Measurements from ENCODE around the gene ZNF99.
"Not testable (repeated sequence)": the region's sequence is repeated elsewhere in the genome, so short reads cannot be mapped to it uniquely, and the experiment has no call there.

The ZNF99 gene

GRCh38 chr19:22783651-22784410 is at the start of gene ZNF99:
Gene ZNF99 (minus strand): TSS chr19:22784151. CDS start chr19:22784016, 135 bp downstream.
- no peak for DNase-seq (ENCODE audit: low read depth)

- no peak for DNase-seq (ENCODE audit: low read depth)
Measured at GRCh38 chr19:22832031-22832762, 48.2 kb upstream of the ZNF99 start, which contains the start of gene ZNF723. Gene ZNF723 (plus strand): TSS chr19:22832291. CDS start chr19:22832380, 89 bp downstream.

GRCh38 chr19:22831211-22831610 is 47.3 kb upstream of the ZNF99 start:
- no peak for DNase-seq (ENCODE audit: low read depth)

GRCh38 chr19:22814124-22814523 is 30.2 kb upstream of the ZNF99 start:
- no peak for DNase-seq (ENCODE audit: low read depth)

GRCh38 chr19:22807061-22807835 is 23.3 kb upstream of the ZNF99 start:
- no peak for DNase-seq (ENCODE audit: low read depth)

GRCh38 chr19:22806418-22806817 is 22.5 kb upstream of the ZNF99 start:
- DNase-seq (ENCODE audit: low read depth) = no peak

- DNase-seq (ENCODE audit: low read depth) = no peak
Measured at GRCh38 chr19:22797040-22797439, 13.1 kb upstream of the ZNF99 start.

GRCh38 chr19:22792863-22793262 is 8.9 kb upstream of the ZNF99 start:
- DNase-seq (ENCODE audit: low read depth) = not testable (repeated sequence)

- DNase-seq (ENCODE audit: low read depth) = no peak
Measured at GRCh38 chr19:22735911-22736645, 47.9 kb downstream of the ZNF99 start.

- no peak for DNase-seq (ENCODE audit: low read depth)
Measured at GRCh38 chr19:22733691-22734090, 50.3 kb downstream of the ZNF99 start.

- not testable (repeated sequence) for DNase-seq (ENCODE audit: low read depth)
Measured at GRCh38 chr19:22728214-22728613, 55.7 kb downstream of the ZNF99 start.

GRCh38 chr19:22721533-22721932 is 62.4 kb downstream of the ZNF99 start:
- DNase-seq (ENCODE audit: low read depth) = not testable (repeated sequence)

GRCh38 chr19:22708983-22709382 is 75.0 kb downstream of the ZNF99 start:
- no peak for DNase-seq (ENCODE audit: low read depth)

- DNase-seq (ENCODE audit: low read depth) = not testable (repeated sequence)
Measured at GRCh38 chr19:22703096-22703495, 80.9 kb downstream of the ZNF99 start.

GRCh38 chr19:22702661-22703060 is 81.3 kb downstream of the ZNF99 start:
- DNase-seq (ENCODE audit: low read depth) = not testable (repeated sequence)
